Neuronal stem cell (in vitro differentiated cells): Measurements from ENCODE around the gene CD84.

Source experiments
- DNase-seq: peaks from one replicate; pipeline ENCODE4 v3.0.0-alpha.2; 2013; ENCODE audit warnings: low spot score
- H2AFZ ChIP-seq: one replicate; pipeline ENCODE4 v1.6.1; 2013; ENCODE audit warnings: mild to moderate bottlenecking, low read length, inconsistent platforms
- H2AK5ac ChIP-seq: 2 replicates; pipeline ENCODE4 v1.6.1; 2013; ENCODE audit warnings: low read depth, mild to moderate bottlenecking, inconsistent platforms, low read length, moderate library complexity, mixed read lengths
- H2BK120ac ChIP-seq: 2 replicates; pipeline ENCODE4 v1.6.1; 2013; ENCODE audit warnings: low read depth, mild to moderate bottlenecking, inconsistent platforms, low read length, moderate library complexity, mixed read lengths
- H2BK12ac ChIP-seq: one replicate; pipeline ENCODE4 v1.6.1; 2013; ENCODE audit warnings: low read length, inconsistent platforms
- H2BK15ac ChIP-seq: 2 replicates; pipeline ENCODE4 v1.6.1; 2013; ENCODE audit warnings: mild to moderate bottlenecking, low read length, inconsistent platforms, mixed read lengths
- H2BK5ac ChIP-seq: one replicate; pipeline ENCODE4 v1.6.1; 2013; ENCODE audit warnings: inconsistent platforms, mild to moderate bottlenecking, low read length, moderate library complexity
- H3K14ac ChIP-seq: one replicate; pipeline ENCODE4 v1.6.1; 2013; ENCODE audit warnings: low read length, inconsistent platforms
- H3K18ac ChIP-seq: 2 replicates; pipeline ENCODE4 v1.6.1; 2013; ENCODE audit warnings: low read length, inconsistent platforms
- H3K23ac ChIP-seq: 2 replicates; pipeline ENCODE4 v1.6.1; 2013; ENCODE audit warnings: low read depth, mild to moderate bottlenecking, mixed read lengths, low read length, inconsistent platforms; ENCODE audit not compliant: poor library complexity
- H3K27ac ChIP-seq: replicated peaks from 3 replicates; pipeline ENCODE4 v1.5.1; 2013; ENCODE audit warnings: low read length, inconsistent platforms
- H3K27me3 ChIP-seq, 3 experiments: 2 replicates each; pipeline ENCODE4 v1.6.1; 2013; ENCODE audit warnings: low read length in 3 of 3, mild to moderate bottlenecking in 2 of 3, inconsistent platforms in 1 of 3, low read depth in 1 of 3, mixed read lengths in 1 of 3, moderate library complexity in 1 of 3; ENCODE audit not compliant: control insufficient read depth in 3 of 3, insufficient read depth in 3 of 3
- H3K36me3 ChIP-seq, 2 donors: replicated peaks in 1 of 2; 2 replicates each; pipeline ENCODE4 v1.6.1; 2013; ENCODE audit warnings: low read length in 2 of 2; ENCODE audit not compliant: control insufficient read depth in 2 of 2, insufficient read depth in 2 of 2
- H3K4ac ChIP-seq: 2 replicates; pipeline ENCODE4 v1.6.1; 2013; ENCODE audit warnings: inconsistent platforms, mild to moderate bottlenecking, low read length, moderate library complexity
- H3K4me1 ChIP-seq, 2 donors: 1 replicate in 1 of 2; 2 replicates in 1 of 2; pipeline ENCODE4 v1.6.1; 2013; ENCODE audit warnings: low read length in 2 of 2, low read depth in 1 of 2; ENCODE audit not compliant: control insufficient read depth in 2 of 2, insufficient read depth in 1 of 2
- H3K4me2 ChIP-seq: one replicate; pipeline ENCODE4 v1.6.1; 2013; ENCODE audit warnings: mild to moderate bottlenecking, low read length, inconsistent platforms; ENCODE audit not compliant: insufficient read depth, poor library complexity, severe bottlenecking
- H3K4me3 ChIP-seq, 2 donors: 2 replicates each; pipeline ENCODE4 v1.5.1; 2013; ENCODE audit warnings: low read length in 2 of 2, mild to moderate bottlenecking in 2 of 2, inconsistent platforms in 1 of 2, moderate library complexity in 1 of 2
- H3K79me1 ChIP-seq: one replicate; pipeline ENCODE4 v1.6.1; 2013; ENCODE audit warnings: low read depth, mild to moderate bottlenecking, inconsistent platforms, low read length, moderate library complexity
- H3K9ac ChIP-seq: one replicate; pipeline ENCODE4 v1.6.1; 2013; ENCODE audit warnings: mild to moderate bottlenecking, low read depth, low read length, inconsistent platforms; ENCODE audit not compliant: poor library complexity
- H3K9me3 ChIP-seq, 2 donors: replicated peaks in 1 of 2; 2 replicates each; pipeline versions ENCODE3 to v1.6.1; 2013; ENCODE audit warnings: low read length in 2 of 2, mild to moderate bottlenecking in 2 of 2, inconsistent platforms in 1 of 2, low read depth in 1 of 2, mixed read lengths in 1 of 2, moderate library complexity in 1 of 2; ENCODE audit not compliant: control insufficient read depth in 2 of 2, insufficient read depth in 1 of 2
- H4K8ac ChIP-seq: one replicate; pipeline ENCODE4 v1.6.1; 2013; ENCODE audit warnings: low read depth, mild to moderate bottlenecking, inconsistent platforms, low read length, moderate library complexity
- H4K91ac ChIP-seq: one replicate; pipeline ENCODE4 v1.6.1; 2013; ENCODE audit warnings: low read length, low read depth, mild to moderate bottlenecking, inconsistent platforms; ENCODE audit not compliant: poor library complexity
- WGBS, 2 donors: extraction: QIAGEN DNeasy Blood & Tissue Kit; methylation state at CpG; one replicate each; pipeline ENCODE4 v1.1.7; 2013; ENCODE audit warnings: missing lambda C conversion rate in 2 of 2, mixed read lengths in 1 of 2; ENCODE audit not compliant: insufficient read length in 2 of 2, insufficient replicate concordance in 1 of 2; ENCODE audit errors: extremely low coverage in 2 of 2; 5-methylcytosine and 5-hydroxymethylcytosine counted together

CD84 gene

GRCh38 chr1:160576390-160576789 lies 2.9 kb downstream of the CD84 start:
- no CpG with 5 or more reads among the region's 3 CpGs for WGBS, 2 donors

GRCh38 chr1:160575112-160575664 lies 4.1 kb downstream of the CD84 start:
- no peaks in the 10 kb centered on the region for H3K9me3 ChIP-seq
- H3K27me3 ChIP-seq, result no peaks in the 10 kb centered on the region
- H3K79me1 ChIP-seq, result no peaks in the 10 kb centered on the region
- H3K4me1 ChIP-seq, result no peaks in the 10 kb centered on the region
- no peak for DNase-seq
- no peak overlapping the region for H3K9ac ChIP-seq
- no CpG with 5 or more reads among the region's 5 CpGs for WGBS, 2 donors
- no peak overlapping the region for H2BK12ac ChIP-seq
- H2AFZ ChIP-seq, result no peak overlapping the region
- no peak overlapping the region for H3K4me3 ChIP-seq
- H3K23ac ChIP-seq, result no peak overlapping the region
- no peak overlapping the region for H3K4ac ChIP-seq
- H2BK120ac ChIP-seq, result no peak overlapping the region
- H2BK15ac ChIP-seq, result no peak overlapping the region
- no peak overlapping the region for H4K8ac ChIP-seq
- no peak overlapping the region for H3K4me2 ChIP-seq
- H2BK5ac ChIP-seq, result no peak overlapping the region
- H3K18ac ChIP-seq, result no peak overlapping the region
- no peak overlapping the region for H3K27ac ChIP-seq
- H4K91ac ChIP-seq, result no peak overlapping the region
- H3K14ac ChIP-seq, result no peak overlapping the region
- no peak overlapping the region for H2AK5ac ChIP-seq
- H3K36me3 ChIP-seq, result no peaks in the 10 kb centered on the region

More at GRCh38 chr1:160576390-160576789, 2.9 kb downstream of the CD84 start:
- no peaks in the 10 kb centered on the region for H3K79me1 ChIP-seq
- no peak overlapping the region for H2BK12ac ChIP-seq
- no peaks in the 10 kb centered on the region for H3K9me3 ChIP-seq
- H3K4me3 ChIP-seq, result no peak overlapping the region
- no peak overlapping the region for H4K8ac ChIP-seq
- H3K4me1 ChIP-seq, result no peaks in the 10 kb centered on the region
- no peak overlapping the region for H3K23ac ChIP-seq
- no peak overlapping the region for H2AK5ac ChIP-seq
- DNase-seq, result no peak
- H2BK15ac ChIP-seq, result no peak overlapping the region
- H3K9ac ChIP-seq, result no peak overlapping the region
- H3K36me3 ChIP-seq, result no peaks in the 10 kb centered on the region
- H3K18ac ChIP-seq, result no peak overlapping the region
- H3K14ac ChIP-seq, result no peak overlapping the region
- H4K91ac ChIP-seq, result no peak overlapping the region
- H3K4ac ChIP-seq, result no peak overlapping the region
- no peak overlapping the region for H2AFZ ChIP-seq
- H2BK120ac ChIP-seq, result no peak overlapping the region
- H2BK5ac ChIP-seq, result no peak overlapping the region
- no peak overlapping the region for H3K27ac ChIP-seq
- no peak overlapping the region for H3K4me2 ChIP-seq
- H3K27me3 ChIP-seq, result no peaks in the 10 kb centered on the region

GRCh38 chr1:160570840-160571239 lies 8.5 kb downstream of the CD84 start:
- no peak overlapping the region for H3K14ac ChIP-seq
- H2AFZ ChIP-seq, result no peak overlapping the region
- no peak overlapping the region for H3K23ac ChIP-seq
- H3K36me3 ChIP-seq, result no peaks in the 10 kb centered on the region
- no peak overlapping the region for H3K4me2 ChIP-seq
- no peak overlapping the region for H3K4me3 ChIP-seq
- no peak overlapping the region for H2BK120ac ChIP-seq
- H3K27me3 ChIP-seq, result no peaks in the 10 kb centered on the region
- H2AK5ac ChIP-seq, result no peak overlapping the region
- no peaks in the 10 kb centered on the region for H3K79me1 ChIP-seq
- H3K9me3 ChIP-seq, result no peaks in the 10 kb centered on the region
- no peak overlapping the region for H2BK15ac ChIP-seq
- no peak overlapping the region for H3K27ac ChIP-seq
- H2BK5ac ChIP-seq, result no peak overlapping the region
- DNase-seq, result no peak
- H3K4ac ChIP-seq, result no peak overlapping the region
- no peak overlapping the region for H2BK12ac ChIP-seq
- H4K8ac ChIP-seq, result no peak overlapping the region
- no CpG with 5 or more reads among the region's 3 CpGs for WGBS, 2 donors
- H3K4me1 ChIP-seq, result no peaks in the 10 kb centered on the region
- H3K9ac ChIP-seq, result no peak overlapping the region
- no peak overlapping the region for H3K18ac ChIP-seq
- H4K91ac ChIP-seq, result no peak overlapping the region

- no peaks in the 10 kb centered on the region for H3K36me3 ChIP-seq
- DNase-seq, result no peak
- H2BK5ac ChIP-seq, result no peak overlapping the region
- no peak overlapping the region for H2AFZ ChIP-seq
- H3K9ac ChIP-seq, result no peak overlapping the region
- H2AK5ac ChIP-seq, result no peak overlapping the region
- H3K4me2 ChIP-seq, result no peak overlapping the region
- no peaks in the 10 kb centered on the region for H3K9me3 ChIP-seq
- no peaks in the 10 kb centered on the region for H3K4me1 ChIP-seq
- no peaks in the 10 kb centered on the region for H3K79me1 ChIP-seq
- H2BK12ac ChIP-seq, result no peak overlapping the region
- no peak overlapping the region for H4K91ac ChIP-seq
- H2BK120ac ChIP-seq, result no peak overlapping the region
- H3K4me3 ChIP-seq, result no peak overlapping the region
- H3K27me3 ChIP-seq, result no peaks in the 10 kb centered on the region
- no peak overlapping the region for H2BK15ac ChIP-seq
- H3K4ac ChIP-seq, result no peak overlapping the region
- no peak overlapping the region for H3K27ac ChIP-seq
- no peak overlapping the region for H3K18ac ChIP-seq
- H3K14ac ChIP-seq, result no peak overlapping the region
- H3K23ac ChIP-seq, result no peak overlapping the region
- 100% methylated on average over 1 of the region's 2 CpGs for WGBS, 2 donors
- no peak overlapping the region for H4K8ac ChIP-seq
Measured at GRCh38 chr1:160569806-160570205, 9.5 kb downstream of the CD84 start.
